Lower leg skin (tissue), 3 donors: ENCODE results near the gene PTCD2.

Experiments
- POLR2A ChIP-seq, 2 donors: fragments of 450-650 bp; IDR thresholded peaks; one replicate each; pipeline ENCODE4 v1.6.1; 2016 to 2017; ENCODE audit warnings: antibody characterized with exemption in 2 of 2, mild to moderate bottlenecking in 1 of 2, moderate library complexity in 1 of 2
- TF ChIP-seq, protein P1 (sequence below), 3 donors: fragments of 450-650 bp; IDR thresholded peaks; one replicate each; pipeline ENCODE4 v1.5.1; 2016; ENCODE audit warnings: antibody characterized with exemption in 3 of 3, mild to moderate bottlenecking in 3 of 3, moderate library complexity in 2 of 3

DNA sequence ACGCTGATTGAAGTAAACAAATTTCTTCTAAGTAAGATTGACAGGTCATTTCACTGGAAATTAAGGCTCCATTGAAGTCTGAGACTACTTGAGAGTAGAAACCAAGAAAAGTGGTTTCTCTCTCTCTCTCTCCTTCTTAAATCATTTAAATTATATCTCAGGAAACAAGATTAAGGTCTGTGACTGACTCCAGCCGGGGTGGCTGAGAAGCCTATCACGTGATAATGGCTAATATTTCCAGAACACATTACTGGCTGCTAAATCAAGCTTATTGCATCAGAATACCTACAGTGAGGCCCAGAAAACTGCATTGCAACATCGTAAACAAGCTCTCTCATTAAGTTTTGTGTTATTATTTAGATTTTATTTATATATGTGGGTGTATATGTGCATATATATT lies 88.4 kb downstream of the PTCD2 start:
- no peak for TF ChIP-seq POLR2A (IDR thresholded peaks at IDR 0.05)
- TF ChIP-seq, protein P1, sequence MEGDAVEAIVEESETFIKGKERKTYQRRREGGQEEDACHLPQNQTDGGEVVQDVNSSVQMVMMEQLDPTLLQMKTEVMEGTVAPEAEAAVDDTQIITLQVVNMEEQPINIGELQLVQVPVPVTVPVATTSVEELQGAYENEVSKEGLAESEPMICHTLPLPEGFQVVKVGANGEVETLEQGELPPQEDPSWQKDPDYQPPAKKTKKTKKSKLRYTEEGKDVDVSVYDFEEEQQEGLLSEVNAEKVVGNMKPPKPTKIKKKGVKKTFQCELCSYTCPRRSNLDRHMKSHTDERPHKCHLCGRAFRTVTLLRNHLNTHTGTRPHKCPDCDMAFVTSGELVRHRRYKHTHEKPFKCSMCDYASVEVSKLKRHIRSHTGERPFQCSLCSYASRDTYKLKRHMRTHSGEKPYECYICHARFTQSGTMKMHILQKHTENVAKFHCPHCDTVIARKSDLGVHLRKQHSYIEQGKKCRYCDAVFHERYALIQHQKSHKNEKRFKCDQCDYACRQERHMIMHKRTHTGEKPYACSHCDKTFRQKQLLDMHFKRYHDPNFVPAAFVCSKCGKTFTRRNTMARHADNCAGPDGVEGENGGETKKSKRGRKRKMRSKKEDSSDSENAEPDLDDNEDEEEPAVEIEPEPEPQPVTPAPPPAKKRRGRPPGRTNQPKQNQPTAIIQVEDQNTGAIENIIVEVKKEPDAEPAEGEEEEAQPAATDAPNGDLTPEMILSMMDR (IDR thresholded peaks at IDR 0.05): no peak
